ENCODE results near the gene LRCH1.

Gene LRCH1

GRCh38 chr13:46522748-46523030 is 30.3 kb upstream of the LRCH1 start:
- H3K27me3 ChIP-seq (ENCODE audit: low read depth, low read length), result no peaks in the 10 kb centered on the region
- no peak overlapping the region for H3K4me3 ChIP-seq (ENCODE audit: low read depth in 1 of 2, low read length in 2 of 2)
- peaks cover 0 to 12% of the 10 kb centered on the region in 2 donors for H3K4me1 ChIP-seq (ENCODE audit: control insufficient read depth in 1 of 2, insufficient read depth in 2 of 2, low read length in 2 of 2)
- H3K36me3 ChIP-seq (ENCODE audit: control insufficient read depth in 1 of 2, insufficient read depth in 2 of 2, low read length in 2 of 2), result no peaks in the 10 kb centered on the region
- H3K9me3 ChIP-seq (ENCODE audit: control insufficient read depth in 1 of 2, low read length in 2 of 2), result peaks cover 0 to 6% of the 10 kb centered on the region in 2 donors
- H3K27ac ChIP-seq (ENCODE audit: low read length), result no peak overlapping the region

- Histone ChIP-seq H3K36me3 (ENCODE audit: control insufficient read depth in 1 of 2, insufficient read depth in 2 of 2, low read length in 2 of 2) (no peaks in the 10 kb centered on the region), H3K9me3 (ENCODE audit: control insufficient read depth in 1 of 2, low read length in 2 of 2) (peaks cover 0 to 6% of the 10 kb centered on the region in 2 donors), H3K4me1 (ENCODE audit: control insufficient read depth in 1 of 2, insufficient read depth in 2 of 2, low read length in 2 of 2) (peaks cover 0 to 12% of the 10 kb centered on the region in 2 donors), H3K27me3 (ENCODE audit: low read depth, low read length) (no peaks in the 10 kb centered on the region), H3K27ac (ENCODE audit: low read length) (no peak overlapping the region), H3K4me3 (ENCODE audit: low read depth in 1 of 2, low read length in 2 of 2) (no peak overlapping the region)
Observed at GRCh38 chr13:46523972-46524752, 28.8 kb upstream of the LRCH1 start.

- H3K9me3 ChIP-seq (ENCODE audit: control insufficient read depth in 1 of 2, low read length in 2 of 2), result peaks cover 0 to 5% of the 10 kb centered on the region in 2 donors
- H3K27ac ChIP-seq (ENCODE audit: low read length), result no peak overlapping the region
- no peaks in the 10 kb centered on the region for H3K36me3 ChIP-seq (ENCODE audit: control insufficient read depth in 1 of 2, insufficient read depth in 2 of 2, low read length in 2 of 2)
- H3K27me3 ChIP-seq (ENCODE audit: low read depth, low read length), result no peaks in the 10 kb centered on the region
- no peak overlapping the region for H3K4me3 ChIP-seq (ENCODE audit: low read depth in 1 of 2, low read length in 2 of 2)
- peaks cover 0 to 16% of the 10 kb centered on the region in 2 donors for H3K4me1 ChIP-seq (ENCODE audit: control insufficient read depth in 1 of 2, insufficient read depth in 2 of 2, low read length in 2 of 2)
Observed at GRCh38 chr13:46526100-46526735, 26.8 kb upstream of the LRCH1 start.

GRCh38 chr13:46526740-46527139 is 26.2 kb upstream of the LRCH1 start:
- Histone ChIP-seq H3K9me3 (ENCODE audit: control insufficient read depth in 1 of 2, low read length in 2 of 2) (peaks cover 0 to under 1% of the 10 kb centered on the region in 2 donors), H3K4me3 (ENCODE audit: low read depth in 1 of 2, low read length in 2 of 2) (no peak overlapping the region), H3K27ac (ENCODE audit: low read length) (no peak overlapping the region), H3K4me1 (ENCODE audit: control insufficient read depth in 1 of 2, insufficient read depth in 2 of 2, low read length in 2 of 2) (peaks cover 0 to 15% of the 10 kb centered on the region in 2 donors), H3K27me3 (ENCODE audit: low read depth, low read length) (no peaks in the 10 kb centered on the region), H3K36me3 (ENCODE audit: control insufficient read depth in 1 of 2, insufficient read depth in 2 of 2, low read length in 2 of 2) (no peaks in the 10 kb centered on the region)

GRCh38 chr13:46527237-46527636 is 25.7 kb upstream of the LRCH1 start:
- Histone ChIP-seq H3K27ac (ENCODE audit: low read length) (no peak overlapping the region), H3K27me3 (ENCODE audit: low read depth, low read length) (no peaks in the 10 kb centered on the region), H3K4me1 (ENCODE audit: control insufficient read depth in 1 of 2, insufficient read depth in 2 of 2, low read length in 2 of 2) (peaks cover 0 to 10% of the 10 kb centered on the region in 2 donors), H3K9me3 (ENCODE audit: control insufficient read depth in 1 of 2, low read length in 2 of 2) (no peaks in the 10 kb centered on the region), H3K36me3 (ENCODE audit: control insufficient read depth in 1 of 2, insufficient read depth in 2 of 2, low read length in 2 of 2) (no peaks in the 10 kb centered on the region), H3K4me3 (ENCODE audit: low read depth in 1 of 2, low read length in 2 of 2) (no peak overlapping the region)

- no peaks in the 10 kb centered on the region for H3K36me3 ChIP-seq (ENCODE audit: control insufficient read depth in 1 of 2, insufficient read depth in 2 of 2, low read length in 2 of 2)
- H3K4me3 ChIP-seq (ENCODE audit: low read depth in 1 of 2, low read length in 2 of 2), result no peak overlapping the region
- no peak overlapping the region for H3K27ac ChIP-seq (ENCODE audit: low read length)
- no peaks in the 10 kb centered on the region for H3K27me3 ChIP-seq (ENCODE audit: low read depth, low read length)
- H3K9me3 ChIP-seq (ENCODE audit: control insufficient read depth in 1 of 2, low read length in 2 of 2), result no peaks in the 10 kb centered on the region
- H3K4me1 ChIP-seq (ENCODE audit: control insufficient read depth in 1 of 2, insufficient read depth in 2 of 2, low read length in 2 of 2), result peaks cover 0 to 6% of the 10 kb centered on the region in 2 donors
Observed at GRCh38 chr13:46529216-46529919, 23.6 kb upstream of the LRCH1 start.

GRCh38 chr13:46530084-46530935 is 22.7 kb upstream of the LRCH1 start:
- no peak overlapping the region for H3K27ac ChIP-seq (ENCODE audit: low read length)
- H3K36me3 ChIP-seq (ENCODE audit: control insufficient read depth in 1 of 2, insufficient read depth in 2 of 2, low read length in 2 of 2), result no peaks in the 10 kb centered on the region
- H3K27me3 ChIP-seq (ENCODE audit: low read depth, low read length), result no peaks in the 10 kb centered on the region
- H3K9me3 ChIP-seq (ENCODE audit: control insufficient read depth in 1 of 2, low read length in 2 of 2), result no peaks in the 10 kb centered on the region
- no peak overlapping the region for H3K4me3 ChIP-seq (ENCODE audit: low read depth in 1 of 2, low read length in 2 of 2)
- H3K4me1 ChIP-seq (ENCODE audit: control insufficient read depth in 1 of 2, insufficient read depth in 2 of 2, low read length in 2 of 2), result peaks cover 0 to 6% of the 10 kb centered on the region in 2 donors

GRCh38 chr13:46531953-46532352 is 21.0 kb upstream of the LRCH1 start:
- H3K4me3 ChIP-seq (ENCODE audit: low read depth in 1 of 2, low read length in 2 of 2), result no peak overlapping the region
- no peak overlapping the region for H3K27ac ChIP-seq (ENCODE audit: low read length)
- H3K4me1 ChIP-seq (ENCODE audit: control insufficient read depth in 1 of 2, insufficient read depth in 2 of 2, low read length in 2 of 2), result peaks cover 0 to 6% of the 10 kb centered on the region in 2 donors
- no peaks in the 10 kb centered on the region for H3K9me3 ChIP-seq (ENCODE audit: control insufficient read depth in 1 of 2, low read length in 2 of 2)
- H3K36me3 ChIP-seq (ENCODE audit: control insufficient read depth in 1 of 2, insufficient read depth in 2 of 2, low read length in 2 of 2), result no peaks in the 10 kb centered on the region
- H3K27me3 ChIP-seq (ENCODE audit: low read depth, low read length), result no peaks in the 10 kb centered on the region

- no peak overlapping the region for H3K4me3 ChIP-seq (ENCODE audit: low read depth in 1 of 2, low read length in 2 of 2)
- no peaks in the 10 kb centered on the region for H3K36me3 ChIP-seq (ENCODE audit: control insufficient read depth in 1 of 2, insufficient read depth in 2 of 2, low read length in 2 of 2)
- H3K27ac ChIP-seq (ENCODE audit: low read length), result no peak overlapping the region
- no peaks in the 10 kb centered on the region for H3K27me3 ChIP-seq (ENCODE audit: low read depth, low read length)
- peaks cover 0 to 6% of the 10 kb centered on the region in 2 donors for H3K4me1 ChIP-seq (ENCODE audit: control insufficient read depth in 1 of 2, insufficient read depth in 2 of 2, low read length in 2 of 2)
- no peaks in the 10 kb centered on the region for H3K9me3 ChIP-seq (ENCODE audit: control insufficient read depth in 1 of 2, low read length in 2 of 2)
Observed at GRCh38 chr13:46535002-46535401, 18.0 kb upstream of the LRCH1 start.

- Histone ChIP-seq H3K27ac (ENCODE audit: low read length) (no peak overlapping the region), H3K27me3 (ENCODE audit: low read depth, low read length) (no peaks in the 10 kb centered on the region), H3K9me3 (ENCODE audit: control insufficient read depth in 1 of 2, low read length in 2 of 2) (no peaks in the 10 kb centered on the region), H3K4me1 (ENCODE audit: control insufficient read depth in 1 of 2, insufficient read depth in 2 of 2, low read length in 2 of 2) (peaks cover 0 to 6% of the 10 kb centered on the region in 2 donors), H3K4me3 (ENCODE audit: low read depth in 1 of 2, low read length in 2 of 2) (no peak overlapping the region), H3K36me3 (ENCODE audit: control insufficient read depth in 1 of 2, insufficient read depth in 2 of 2, low read length in 2 of 2) (no peaks in the 10 kb centered on the region)
Observed at GRCh38 chr13:46535825-46536224, 17.1 kb upstream of the LRCH1 start.

GRCh38 chr13:46536341-46536740 is 16.6 kb upstream of the LRCH1 start:
- Histone ChIP-seq H3K4me3 (ENCODE audit: low read depth in 1 of 2, low read length in 2 of 2) (no peak overlapping the region), H3K36me3 (ENCODE audit: control insufficient read depth in 1 of 2, insufficient read depth in 2 of 2, low read length in 2 of 2) (no peaks in the 10 kb centered on the region), H3K9me3 (ENCODE audit: control insufficient read depth in 1 of 2, low read length in 2 of 2) (no peaks in the 10 kb centered on the region), H3K27ac (ENCODE audit: low read length) (no peak overlapping the region), H3K27me3 (ENCODE audit: low read depth, low read length) (no peaks in the 10 kb centered on the region), H3K4me1 (ENCODE audit: control insufficient read depth in 1 of 2, insufficient read depth in 2 of 2, low read length in 2 of 2) (peaks cover 0 to under 1% of the 10 kb centered on the region in 2 donors)

All from muscle layer of duodenum (tissue), 2 donors.